Vagina (tissue), 2 donors: ENCODE results near the gene SPPL2C. TPM values are rescaled to one million over a fixed set of nuclear protein-coding genes. Genes with fewer than 3 reads are reported as not detected.

Experiments
- DNase-seq, 2 donors: peaks; one replicate each; pipeline ENCODE4 v3.0.0-alpha.2; 2017; ENCODE audit errors: extremely low spot score in 2 of 2
- H3K27ac ChIP-seq: fragments of 200-600 bp; sonication (generic); one replicate; pipeline ENCODE4 v1.5.1; 2019
- H3K27me3 ChIP-seq: fragments of 200-600 bp; sonication (generic); one replicate; pipeline ENCODE4 v1.5.1; 2019
- H3K36me3 ChIP-seq, 2 donors: fragments of 200-600 bp; sonication (generic); one replicate each; pipeline ENCODE4 v1.5.1; 2017 to 2019
- H3K4me1 ChIP-seq: fragments of 200-600 bp; sonication (generic); one replicate; pipeline ENCODE4 v1.5.1; 2019
- H3K4me3 ChIP-seq, 2 donors: fragments of 200-600 bp; sonication (generic); 1 replicate in 1 of 2; 2 replicates in 1 of 2; pipeline ENCODE4 v1.5.1; 2016 to 2019
- H3K9me3 ChIP-seq: fragments of 200-600 bp; sonication (generic); one replicate; pipeline ENCODE4 v1.5.1; 2019
- POLR2A ChIP-seq, 2 donors: fragments of 450-650 bp; IDR thresholded peaks; one replicate each; pipeline ENCODE4 v1.6.1; 2017; ENCODE audit warnings: antibody characterized with exemption in 2 of 2, mild to moderate bottlenecking in 2 of 2, moderate library complexity in 2 of 2
- POLR2AphosphoS5 ChIP-seq, 2 donors: sonication (generic); formaldehyde crosslinking; IDR thresholded peaks; one replicate each; pipeline ENCODE4 v1.9.0; 2017; ENCODE audit warnings: antibody characterized with exemption in 2 of 2, mild to moderate bottlenecking in 2 of 2, low read depth in 1 of 2; ENCODE audit not compliant: insufficient read depth in 1 of 2
- intact Hi-C: fragments of 100-400 bp; cut with DNase I; formaldehyde crosslinking; loops from one replicate; pipeline ENCODE4 v1.15.1; 2023
- total RNA-seq: library from RNA; depleted of rRNA; stranded (reverse); fragments of >200 nt; gene quantifications from one replicate; pipeline ENCODE4 v1.2.3, GENCODE V29; 2016
- TF ChIP-seq, protein P1 (sequence below), 3 experiments: fragments of 450-650 bp in 2 of 3; fragments of 200-600 bp in 1 of 3; sonication (generic) in 1 of 3; IDR thresholded peaks; one replicate each; pipeline ENCODE4 v1.5.1; 2017 to 2019; ENCODE audit warnings: antibody characterized with exemption in 3 of 3, mild to moderate bottlenecking in 2 of 3, moderate library complexity in 2 of 3

Gene SPPL2C
- total RNA-seq, 1 donor from 2014 or later = not detected

DNA sequence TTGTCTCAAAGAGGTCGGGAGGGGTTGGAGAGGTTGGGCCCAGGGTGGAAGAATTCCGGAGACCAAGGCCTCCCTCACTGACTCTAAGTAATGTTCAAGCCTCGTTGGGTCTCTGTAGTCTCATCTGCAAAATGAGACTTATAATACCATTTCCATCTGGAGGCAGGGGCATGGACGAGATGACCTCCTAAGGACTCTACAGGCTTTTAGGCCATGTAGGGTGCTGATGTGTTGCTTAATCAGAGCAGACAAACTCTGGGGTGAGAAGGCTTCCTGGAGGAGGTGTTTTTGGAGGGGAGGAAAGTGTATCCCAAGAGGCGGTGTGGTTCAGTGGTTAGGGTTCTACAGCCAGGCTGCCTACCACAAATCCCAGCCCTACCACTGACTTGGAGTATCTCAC lies 3.1 kb downstream of the SPPL2C start:
- Histone ChIP-seq H3K27ac (no peak overlapping the region), H3K36me3 (no peaks in the 10 kb centered on the region), H3K27me3 (no peaks in the 10 kb centered on the region), H3K4me3 (no peak overlapping the region), H3K9me3 (no peaks in the 10 kb centered on the region), H3K4me1 (no peaks in the 10 kb centered on the region)
- intact Hi-C loops = no loop called here
- no peak for DNase-seq
- TF ChIP-seq POLR2AphosphoS5 (IDR thresholded peaks at IDR 0.05; ENCODE audit: insufficient read depth in 1 of 2, low read depth in 1 of 2) (no peak), POLR2A (IDR thresholded peaks at IDR 0.05) (no peak)
- TF ChIP-seq, protein P1, sequence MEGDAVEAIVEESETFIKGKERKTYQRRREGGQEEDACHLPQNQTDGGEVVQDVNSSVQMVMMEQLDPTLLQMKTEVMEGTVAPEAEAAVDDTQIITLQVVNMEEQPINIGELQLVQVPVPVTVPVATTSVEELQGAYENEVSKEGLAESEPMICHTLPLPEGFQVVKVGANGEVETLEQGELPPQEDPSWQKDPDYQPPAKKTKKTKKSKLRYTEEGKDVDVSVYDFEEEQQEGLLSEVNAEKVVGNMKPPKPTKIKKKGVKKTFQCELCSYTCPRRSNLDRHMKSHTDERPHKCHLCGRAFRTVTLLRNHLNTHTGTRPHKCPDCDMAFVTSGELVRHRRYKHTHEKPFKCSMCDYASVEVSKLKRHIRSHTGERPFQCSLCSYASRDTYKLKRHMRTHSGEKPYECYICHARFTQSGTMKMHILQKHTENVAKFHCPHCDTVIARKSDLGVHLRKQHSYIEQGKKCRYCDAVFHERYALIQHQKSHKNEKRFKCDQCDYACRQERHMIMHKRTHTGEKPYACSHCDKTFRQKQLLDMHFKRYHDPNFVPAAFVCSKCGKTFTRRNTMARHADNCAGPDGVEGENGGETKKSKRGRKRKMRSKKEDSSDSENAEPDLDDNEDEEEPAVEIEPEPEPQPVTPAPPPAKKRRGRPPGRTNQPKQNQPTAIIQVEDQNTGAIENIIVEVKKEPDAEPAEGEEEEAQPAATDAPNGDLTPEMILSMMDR (IDR thresholded peaks at IDR 0.05) = no peak

DNA sequence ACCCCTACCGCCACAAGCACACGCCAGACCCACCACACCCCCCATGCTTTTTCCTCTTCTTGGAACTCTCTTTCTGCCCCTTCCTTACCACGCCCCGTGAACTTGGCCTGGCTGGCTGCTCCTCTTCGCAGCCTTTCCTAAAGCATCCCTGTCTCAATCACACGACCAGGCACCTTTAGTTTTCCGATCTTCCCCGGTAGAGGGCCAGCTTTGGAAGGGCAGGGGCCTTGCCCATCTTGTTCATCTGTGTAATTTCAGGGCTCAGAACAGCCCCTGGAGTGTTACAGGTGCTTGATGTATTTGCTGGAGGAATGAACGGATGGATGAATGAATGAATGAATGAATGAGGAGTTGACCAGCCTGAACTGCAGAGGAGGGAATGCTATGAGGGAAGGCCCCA lies 3.7 kb downstream of the SPPL2C start:
- Histone ChIP-seq H3K27ac (no peak overlapping the region), H3K27me3 (no peaks in the 10 kb centered on the region)

DNA sequence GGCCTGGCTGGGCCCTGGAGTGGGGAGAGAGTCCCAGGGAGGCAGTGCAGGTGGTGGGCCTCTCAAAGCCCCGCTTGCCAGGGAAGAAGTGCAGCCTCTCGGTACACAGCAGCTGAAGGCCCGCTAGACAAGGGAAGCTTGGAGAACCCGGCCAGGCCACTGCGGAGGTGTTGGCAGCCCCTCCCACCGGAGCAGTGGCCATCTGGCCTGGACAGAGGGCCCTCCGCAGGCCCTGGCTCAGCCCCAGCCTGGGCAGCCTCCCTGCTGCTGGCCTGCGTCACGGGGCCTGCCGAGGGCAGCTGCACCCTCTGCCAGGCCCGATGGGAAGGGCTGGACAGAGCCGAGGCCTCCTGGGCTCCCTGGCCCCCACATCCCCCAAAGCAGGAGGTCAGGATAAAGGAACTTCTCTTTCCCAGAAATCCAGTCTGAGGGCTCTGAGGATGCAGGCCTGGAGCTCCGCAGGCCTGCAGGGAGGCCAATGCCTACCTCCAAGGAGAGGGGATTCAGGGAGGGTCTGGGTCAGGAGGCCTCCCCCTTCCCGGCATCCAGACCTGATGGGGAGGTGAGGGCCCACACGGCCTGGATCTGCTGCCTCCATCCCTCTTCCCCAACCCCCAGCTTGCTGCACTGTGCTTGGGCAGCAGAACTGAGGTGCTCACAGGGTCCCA lies 4.3 kb downstream of the SPPL2C start:
- DNase-seq = no peak
- Histone ChIP-seq H3K27me3 (no peaks in the 10 kb centered on the region), H3K36me3 (no peaks in the 10 kb centered on the region), H3K4me1 (no peaks in the 10 kb centered on the region), H3K4me3 (no peak overlapping the region), H3K9me3 (no peaks in the 10 kb centered on the region), H3K27ac (no peak overlapping the region)
- TF ChIP-seq, protein P1 (IDR thresholded peaks at IDR 0.05) = no peak
- TF ChIP-seq POLR2A (IDR thresholded peaks at IDR 0.05) = no peak
- TF ChIP-seq POLR2AphosphoS5 (IDR thresholded peaks at IDR 0.05; ENCODE audit: insufficient read depth in 1 of 2, low read depth in 1 of 2) = no peak
- intact Hi-C loops = no loop called here

More for the DNA sequence above, 3.7 kb downstream of the SPPL2C start:
- no peak overlapping the region for H3K4me3 ChIP-seq
- DNase-seq = no peak
- H3K4me1 ChIP-seq = no peaks in the 10 kb centered on the region
- TF ChIP-seq POLR2AphosphoS5 (IDR thresholded peaks at IDR 0.05; ENCODE audit: insufficient read depth in 1 of 2, low read depth in 1 of 2) (no peak), POLR2A (IDR thresholded peaks at IDR 0.05) (no peak)
- TF ChIP-seq, protein P1 (IDR thresholded peaks at IDR 0.05) = no peak
- no peaks in the 10 kb centered on the region for H3K9me3 ChIP-seq
- intact Hi-C loops = no loop called here
- no peaks in the 10 kb centered on the region for H3K36me3 ChIP-seq

GRCh38 chr17:45849536-45849990 lies 4.9 kb downstream of the SPPL2C start:
- Histone ChIP-seq H3K27me3 (no peaks in the 10 kb centered on the region), H3K4me3 (no peak overlapping the region), H3K4me1 (no peaks in the 10 kb centered on the region), H3K9me3 (no peaks in the 10 kb centered on the region), H3K27ac (no peak overlapping the region), H3K36me3 (no peaks in the 10 kb centered on the region)
- intact Hi-C loops = no loop called here
- TF ChIP-seq POLR2AphosphoS5 (IDR thresholded peaks at IDR 0.05; ENCODE audit: insufficient read depth in 1 of 2, low read depth in 1 of 2) = no peak
- TF ChIP-seq, protein P1 (IDR thresholded peaks at IDR 0.05) = no peak
- no peak for TF ChIP-seq POLR2A (IDR thresholded peaks at IDR 0.05)
- no peak for DNase-seq

- no peaks in the 10 kb centered on the region for H3K27me3 ChIP-seq
- TF ChIP-seq POLR2AphosphoS5 (IDR thresholded peaks at IDR 0.05; ENCODE audit: insufficient read depth in 1 of 2, low read depth in 1 of 2) (no peak), POLR2A (IDR thresholded peaks at IDR 0.05) (no peak)
- TF ChIP-seq, protein P1 (IDR thresholded peaks at IDR 0.05) = no peak
- no peak overlapping the region for H3K4me3 ChIP-seq
- no peak for DNase-seq
- H3K36me3 ChIP-seq = no peaks in the 10 kb centered on the region
- H3K27ac ChIP-seq = no peak overlapping the region
- intact Hi-C loops = no loop called here
- no peaks in the 10 kb centered on the region for H3K4me1 ChIP-seq
- H3K9me3 ChIP-seq = no peaks in the 10 kb centered on the region
Measured at GRCh38 chr17:45850011-45850410, 5.3 kb downstream of the SPPL2C start.
